ENCODE measurements around the gene C3orf52. TPM values are rescaled to one million over a fixed set of nuclear protein-coding genes. Genes with fewer than 3 reads are reported as not detected.
A peak's percentile ranks its signal among the peaks of the same experiment; 100 is the strongest.

C3orf52 gene
- total and polyA plus RNA-seq, 2 experiments from 2014 or later, result 8.1 to 16.6 TPM

- H3K27me3 Mint-ChIP-seq (ENCODE audit: insufficient read depth, low read depth, poor library complexity), result no peaks in the 10 kb centered on the region
- peaks cover 2% of the 10 kb centered on the region; the same call in 2 of the 3 replicates for H3K9me3 Mint-ChIP-seq
- H3K27ac Mint-ChIP-seq, result no peak overlapping the region
- 0 out of 2 replicates have a peak overlapping the region, but pooled peaks have one; percentile 5 for H3K4me2 ChIP-seq
- peaks cover 28% of the 10 kb centered on the region for H3K4me1 Mint-ChIP-seq
- H3K4me3 ChIP-seq, result no peak overlapping the region
- no peak overlapping the region for H3K27ac ChIP-seq (ENCODE audit: low read depth)
- H4K20me1 ChIP-seq (replicated peaks; ENCODE audit: insufficient read depth), result no peaks in the 10 kb centered on the region
- H3K36me3 ChIP-seq (ENCODE audit: insufficient read depth), result no peaks in the 10 kb centered on the region
- H3F3A ChIP-seq (replicated peaks; ENCODE audit: low read depth), result no peaks in the 10 kb centered on the region
- H3K9me2 ChIP-seq (ENCODE audit: insufficient read depth), result no peaks in the 10 kb centered on the region
- H2AFZ ChIP-seq, result no peak overlapping the region
- no peak for TF ChIP-seq ZNF331 (CRISPR knock-in tag; IDR thresholded peaks at IDR 0.05; ENCODE audit: low read depth)
- TF ChIP-seq, protein P1, sequence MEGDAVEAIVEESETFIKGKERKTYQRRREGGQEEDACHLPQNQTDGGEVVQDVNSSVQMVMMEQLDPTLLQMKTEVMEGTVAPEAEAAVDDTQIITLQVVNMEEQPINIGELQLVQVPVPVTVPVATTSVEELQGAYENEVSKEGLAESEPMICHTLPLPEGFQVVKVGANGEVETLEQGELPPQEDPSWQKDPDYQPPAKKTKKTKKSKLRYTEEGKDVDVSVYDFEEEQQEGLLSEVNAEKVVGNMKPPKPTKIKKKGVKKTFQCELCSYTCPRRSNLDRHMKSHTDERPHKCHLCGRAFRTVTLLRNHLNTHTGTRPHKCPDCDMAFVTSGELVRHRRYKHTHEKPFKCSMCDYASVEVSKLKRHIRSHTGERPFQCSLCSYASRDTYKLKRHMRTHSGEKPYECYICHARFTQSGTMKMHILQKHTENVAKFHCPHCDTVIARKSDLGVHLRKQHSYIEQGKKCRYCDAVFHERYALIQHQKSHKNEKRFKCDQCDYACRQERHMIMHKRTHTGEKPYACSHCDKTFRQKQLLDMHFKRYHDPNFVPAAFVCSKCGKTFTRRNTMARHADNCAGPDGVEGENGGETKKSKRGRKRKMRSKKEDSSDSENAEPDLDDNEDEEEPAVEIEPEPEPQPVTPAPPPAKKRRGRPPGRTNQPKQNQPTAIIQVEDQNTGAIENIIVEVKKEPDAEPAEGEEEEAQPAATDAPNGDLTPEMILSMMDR (conservative IDR thresholded peaks at IDR 0.05; ENCODE audit: low read depth in 2 of 2), result peak in 1 of 2 experiments; percentile 27; a peak in 1 of 4 replicates
- no peaks in the 10 kb centered on the region for H3K79me2 ChIP-seq (replicated peaks; ENCODE audit: insufficient read depth)
- no peaks in the 10 kb centered on the region for H3K27me3 ChIP-seq (ENCODE audit: insufficient read depth)
- ATAC-seq (no peak), DNase-seq (ENCODE audit: low spot score) (no peak)
- no peak overlapping the region for H3K4me3 Mint-ChIP-seq
- 0 out of 3 replicates have a peak, but pooled peaks cover 2% of the 10 kb centered on the region for H3K36me3 Mint-ChIP-seq (ENCODE audit: low read depth)
- peaks cover 20% of the 10 kb centered on the region for H3K4me1 ChIP-seq (ENCODE audit: insufficient read depth)
These were observed 52.2 kb downstream of the C3orf52 start for GRCh38 chr3:112138219-112138969.

DNA sequence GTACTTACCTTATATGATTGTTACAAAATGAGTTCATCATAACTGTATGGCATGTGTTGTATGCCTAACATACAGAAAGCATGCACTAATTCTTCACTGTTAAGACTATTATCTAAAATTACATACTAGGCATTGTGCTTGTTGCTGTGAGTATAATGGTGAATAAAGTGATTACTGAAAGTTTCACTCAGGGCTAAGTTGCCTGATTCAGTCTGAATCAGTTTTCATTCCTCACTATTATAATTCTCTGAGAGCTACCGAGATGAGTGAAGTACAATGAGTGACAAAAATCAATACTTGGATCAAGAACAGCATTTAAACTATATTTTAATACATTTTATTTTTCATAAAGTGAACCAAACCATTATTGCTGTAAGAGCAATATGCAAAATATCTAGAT is 54.4 kb downstream of the C3orf52 start:
- Histone ChIP-seq H3K79me2 (replicated peaks; ENCODE audit: insufficient read depth) (no peaks in the 10 kb centered on the region), H3K27ac (ENCODE audit: low read depth) (no peak overlapping the region), H4K20me1 (replicated peaks; ENCODE audit: insufficient read depth) (no peaks in the 10 kb centered on the region), H3K4me1 (ENCODE audit: insufficient read depth) (peaks cover 20% of the 10 kb centered on the region), H3F3A (replicated peaks; ENCODE audit: low read depth) (no peaks in the 10 kb centered on the region), H2AFZ (no peak overlapping the region), H3K4me2 (no peak overlapping the region), H3K36me3 (ENCODE audit: insufficient read depth) (peaks cover 5% of the 10 kb centered on the region; the same call in 1 of the 2 replicates), H3K4me3 (no peak overlapping the region), H3K9me2 (ENCODE audit: insufficient read depth) (no peaks in the 10 kb centered on the region), H3K27me3 (ENCODE audit: insufficient read depth) (no peaks in the 10 kb centered on the region)
- Mint-ChIP-seq H3K27ac (no peak overlapping the region), H3K4me1 (peaks cover 23% of the 10 kb centered on the region), H3K4me3 (no peak overlapping the region), H3K27me3 (ENCODE audit: insufficient read depth, low read depth, poor library complexity) (no peaks in the 10 kb centered on the region), H3K9me3 (peaks cover 17% of the 10 kb centered on the region; the same call in 2 of the 3 replicates), H3K36me3 (ENCODE audit: low read depth) (peaks cover 14% of the 10 kb centered on the region; the same call in 2 of the 3 replicates)
- ATAC-seq, result no peak
- no peak for DNase-seq (ENCODE audit: low spot score)
- no peak for TF ChIP-seq ZNF331 (CRISPR knock-in tag; IDR thresholded peaks at IDR 0.05; ENCODE audit: low read depth)
- TF ChIP-seq, protein P2, sequence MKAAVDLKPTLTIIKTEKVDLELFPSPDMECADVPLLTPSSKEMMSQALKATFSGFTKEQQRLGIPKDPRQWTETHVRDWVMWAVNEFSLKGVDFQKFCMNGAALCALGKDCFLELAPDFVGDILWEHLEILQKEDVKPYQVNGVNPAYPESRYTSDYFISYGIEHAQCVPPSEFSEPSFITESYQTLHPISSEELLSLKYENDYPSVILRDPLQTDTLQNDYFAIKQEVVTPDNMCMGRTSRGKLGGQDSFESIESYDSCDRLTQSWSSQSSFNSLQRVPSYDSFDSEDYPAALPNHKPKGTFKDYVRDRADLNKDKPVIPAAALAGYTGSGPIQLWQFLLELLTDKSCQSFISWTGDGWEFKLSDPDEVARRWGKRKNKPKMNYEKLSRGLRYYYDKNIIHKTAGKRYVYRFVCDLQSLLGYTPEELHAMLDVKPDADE (IDR thresholded peaks at IDR 0.05), result no peak
- no peak for TF ChIP-seq EZH2 (IDR thresholded peaks at IDR 0.05; ENCODE audit: low read depth, unreplicated experiment)

GRCh38 chr3:112141293-112141692 is 55.1 kb downstream of the C3orf52 start:
- ATAC-seq, result no peak
- H3K4me1 Mint-ChIP-seq, result peaks cover 17% of the 10 kb centered on the region
- no peak for DNase-seq (ENCODE audit: low spot score)
- H3K27me3 ChIP-seq (ENCODE audit: insufficient read depth), result no peaks in the 10 kb centered on the region
- H3K9me2 ChIP-seq (ENCODE audit: insufficient read depth), result no peaks in the 10 kb centered on the region
- H3K27ac ChIP-seq (ENCODE audit: low read depth), result no peak overlapping the region
- no peak overlapping the region for H2AFZ ChIP-seq
- H3K4me1 ChIP-seq (ENCODE audit: insufficient read depth), result peaks cover 14% of the 10 kb centered on the region
- TF ChIP-seq, protein P2 (IDR thresholded peaks at IDR 0.05), result no peak
- no peak overlapping the region for H3K4me3 ChIP-seq
- no peaks in the 10 kb centered on the region for H4K20me1 ChIP-seq (replicated peaks; ENCODE audit: insufficient read depth)
- H3K27me3 Mint-ChIP-seq (ENCODE audit: insufficient read depth, low read depth, poor library complexity), result no peaks in the 10 kb centered on the region
- no peak overlapping the region for H3K27ac Mint-ChIP-seq
- H3K4me2 ChIP-seq, result no peak overlapping the region
- H3K9me3 Mint-ChIP-seq, result peaks cover 20% of the 10 kb centered on the region; the same call in 2 of the 3 replicates
- H3K36me3 Mint-ChIP-seq (ENCODE audit: low read depth), result peaks cover 18% of the 10 kb centered on the region; the same call in 2 of the 3 replicates
- peaks cover 5% of the 10 kb centered on the region; the same call in 1 of the 2 replicates for H3K36me3 ChIP-seq (ENCODE audit: insufficient read depth)
- H3F3A ChIP-seq (replicated peaks; ENCODE audit: low read depth), result no peaks in the 10 kb centered on the region
- no peak overlapping the region for H3K4me3 Mint-ChIP-seq
- no peaks in the 10 kb centered on the region for H3K79me2 ChIP-seq (replicated peaks; ENCODE audit: insufficient read depth)

All from GM23338 (cell line).